ENCODE measurements around the gene NUBPL. TPM values are rescaled to one million over a fixed set of nuclear protein-coding genes. Genes with fewer than 3 reads are reported as not detected.
"Not testable (repeated sequence)": the region's sequence is repeated elsewhere in the genome, so short reads cannot be mapped to it uniquely, and the experiment has no call there.

NUBPL gene
- polyA plus RNA-seq, 1 donor (not counting 4 experiments of a cell fraction or from before 2014, with no cell fraction given), result 18.8 TPM

DNA sequence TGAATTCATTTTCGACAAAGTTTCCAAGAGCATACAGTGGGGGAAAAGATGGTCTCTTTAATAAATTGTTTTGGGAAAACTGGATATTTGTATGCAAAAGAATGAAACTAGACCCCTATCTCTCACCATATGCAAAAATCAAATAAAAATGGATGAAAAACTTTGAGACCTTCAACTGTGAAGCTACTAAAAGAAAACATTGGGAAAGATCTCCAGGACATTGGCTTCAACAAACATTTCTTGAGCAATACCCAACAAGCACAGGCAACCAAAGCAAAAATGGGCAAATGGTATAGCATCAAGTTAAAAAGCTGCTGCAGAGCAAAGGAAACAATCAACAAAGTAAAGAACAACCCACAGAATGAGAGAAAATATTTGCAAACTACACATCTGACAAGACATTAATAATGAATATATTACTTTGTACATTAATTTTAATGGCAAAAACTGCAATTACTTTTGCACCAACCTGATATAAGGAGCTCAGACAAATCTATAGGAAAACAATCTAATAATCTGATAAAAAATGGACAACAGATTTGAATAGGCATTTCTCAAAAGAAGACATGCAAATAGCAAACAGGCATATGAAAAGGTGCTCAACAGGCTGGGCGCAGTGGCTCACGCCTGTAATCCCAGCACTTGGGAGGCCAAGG, 50.7 kb downstream of the NUBPL start:
- no peaks in the 10 kb centered on the region for H3K9me1 ChIP-seq (ENCODE audit: control insufficient read depth, extremely low read depth, insufficient read depth, low read length)
- no peak overlapping the region for H3K9ac ChIP-seq (ENCODE audit: control insufficient read depth, extremely low read depth, insufficient read depth, low read length)
- no peak for FAIRE-seq
- no peak overlapping the region for H2AFZ ChIP-seq (ENCODE audit: control insufficient read depth, low read length)
- no peaks in the 10 kb centered on the region for H3K36me3 ChIP-seq (ENCODE audit: control insufficient read depth in 2 of 2, extremely low read depth in 1 of 2, insufficient read depth in 2 of 2, low read length in 2 of 2)
- no peaks in the 10 kb centered on the region for H3K4me1 ChIP-seq (ENCODE audit: control insufficient read depth, extremely low read depth, insufficient read depth, low read length)
- no peaks in the 10 kb centered on the region for H3K79me2 ChIP-seq (ENCODE audit: control insufficient read depth, insufficient read depth, low read length)
- dilution Hi-C loops (cut with MboI; ENCODE audit: extremely low pct_ligation_motif_present, low sequenced_read_pairs), result no loop called here
- no peaks in the 10 kb centered on the region for H3K27me3 ChIP-seq (ENCODE audit: control insufficient read depth, extremely low read depth, insufficient read depth, low read length)
- H3K27ac ChIP-seq (ENCODE audit: control insufficient read depth, insufficient read depth, low read length), result no peak overlapping the region
- no peaks in the 10 kb centered on the region for H4K20me1 ChIP-seq (ENCODE audit: control insufficient read depth, extremely low read depth, insufficient read depth, low read length)
- H3K4me2 ChIP-seq (ENCODE audit: control insufficient read depth, extremely low read depth, insufficient read depth, low read depth, low read length), result no peak overlapping the region
- H3K9me3 ChIP-seq (ENCODE audit: control insufficient read depth, low read depth, low read length), result no peaks in the 10 kb centered on the region
- H3K4me3 ChIP-seq (ENCODE audit: control insufficient read depth in 2 of 3, extremely low read depth in 1 of 3, insufficient read depth in 2 of 3, low read depth in 1 of 3, low read length in 3 of 3), result no peak overlapping the region
- no peak for DNase-seq (ENCODE audit: low read depth, low spot score)
- TF ChIP-seq EZH2 (IDR thresholded peaks at IDR 0.05; ENCODE audit: low read length), result no peak
- no peak for TF ChIP-seq CTCF (optimal IDR thresholded peaks at IDR 0.05 in 1 of 3, IDR thresholded peaks at IDR 0.05 in 1 of 3, conservative IDR thresholded peaks at IDR 0.05 in 1 of 3; ENCODE audit: extremely low read depth in 1 of 3, insufficient read depth in 2 of 3, low read length in 3 of 3)

- H3K27me3 ChIP-seq (ENCODE audit: control insufficient read depth, extremely low read depth, insufficient read depth, low read length), result no peaks in the 10 kb centered on the region
Measured at GRCh38 chr14:31613188-31613587, 52.0 kb downstream of the NUBPL start.

DNA sequence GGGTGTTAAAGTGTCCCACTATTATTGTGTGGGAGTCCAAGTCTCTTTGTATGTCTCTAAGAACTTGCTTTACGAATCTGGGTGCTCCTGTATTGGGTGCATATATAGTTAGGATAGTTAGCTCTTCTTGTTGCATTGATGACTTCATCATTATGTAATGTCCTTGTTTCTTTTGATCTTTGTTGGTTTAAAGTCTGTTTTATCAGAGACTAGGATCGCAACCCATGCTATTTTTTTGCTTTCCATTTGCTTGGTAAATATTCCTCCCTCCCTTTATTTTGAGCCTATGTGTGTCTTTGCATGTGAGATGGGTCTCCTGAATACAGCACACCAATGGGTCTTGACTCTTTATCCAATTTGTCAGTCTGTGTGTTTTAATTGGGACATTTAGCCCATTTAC, 57.7 kb downstream of the NUBPL start:
- H2AFZ ChIP-seq (ENCODE audit: control insufficient read depth, low read length); H3K4me2 ChIP-seq (ENCODE audit: control insufficient read depth, extremely low read depth, insufficient read depth, low read depth, low read length); dilution Hi-C loops (cut with MboI; ENCODE audit: extremely low pct_ligation_motif_present, low sequenced_read_pairs); H3K36me3 ChIP-seq (ENCODE audit: control insufficient read depth in 2 of 2, extremely low read depth in 1 of 2, insufficient read depth in 2 of 2, low read length in 2 of 2); H3K9me3 ChIP-seq (ENCODE audit: control insufficient read depth, low read depth, low read length); H3K27me3 ChIP-seq (ENCODE audit: control insufficient read depth, extremely low read depth, insufficient read depth, low read length); H3K79me2 ChIP-seq (ENCODE audit: control insufficient read depth, insufficient read depth, low read length); H3K27ac ChIP-seq (ENCODE audit: control insufficient read depth, insufficient read depth, low read length); FAIRE-seq; H4K20me1 ChIP-seq (ENCODE audit: control insufficient read depth, extremely low read depth, insufficient read depth, low read length); H3K4me3 ChIP-seq (ENCODE audit: control insufficient read depth in 2 of 3, extremely low read depth in 1 of 3, insufficient read depth in 2 of 3, low read depth in 1 of 3, low read length in 3 of 3); H3K4me1 ChIP-seq (ENCODE audit: control insufficient read depth, extremely low read depth, insufficient read depth, low read length); DNase-seq (ENCODE audit: low read depth, low spot score); H3K9me1 ChIP-seq (ENCODE audit: control insufficient read depth, extremely low read depth, insufficient read depth, low read length); H3K9ac ChIP-seq (ENCODE audit: control insufficient read depth, extremely low read depth, insufficient read depth, low read length): not testable (repeated sequence)

More at GRCh38 chr14:31613188-31613587, 52.0 kb downstream of the NUBPL start:
- TF ChIP-seq CTCF (optimal IDR thresholded peaks at IDR 0.05 in 1 of 3, IDR thresholded peaks at IDR 0.05 in 1 of 3, conservative IDR thresholded peaks at IDR 0.05 in 1 of 3; ENCODE audit: extremely low read depth in 1 of 3, insufficient read depth in 2 of 3, low read length in 3 of 3) (no peak), EZH2 (IDR thresholded peaks at IDR 0.05; ENCODE audit: low read length) (no peak)
- no peak overlapping the region for H3K9ac ChIP-seq (ENCODE audit: control insufficient read depth, extremely low read depth, insufficient read depth, low read length)
- H3K9me1 ChIP-seq (ENCODE audit: control insufficient read depth, extremely low read depth, insufficient read depth, low read length), result no peaks in the 10 kb centered on the region
- no peak overlapping the region for H3K4me3 ChIP-seq (ENCODE audit: control insufficient read depth in 2 of 3, extremely low read depth in 1 of 3, insufficient read depth in 2 of 3, low read depth in 1 of 3, low read length in 3 of 3)
- no peak overlapping the region for H3K4me2 ChIP-seq (ENCODE audit: control insufficient read depth, extremely low read depth, insufficient read depth, low read depth, low read length)
- DNase-seq (ENCODE audit: low read depth, low spot score) (no peak), FAIRE-seq (no peak)
- no peaks in the 10 kb centered on the region for H4K20me1 ChIP-seq (ENCODE audit: control insufficient read depth, extremely low read depth, insufficient read depth, low read length)
- H3K4me1 ChIP-seq (ENCODE audit: control insufficient read depth, extremely low read depth, insufficient read depth, low read length), result no peaks in the 10 kb centered on the region
- H3K27ac ChIP-seq (ENCODE audit: control insufficient read depth, insufficient read depth, low read length), result no peak overlapping the region
- no peaks in the 10 kb centered on the region for H3K36me3 ChIP-seq (ENCODE audit: control insufficient read depth in 2 of 2, extremely low read depth in 1 of 2, insufficient read depth in 2 of 2, low read length in 2 of 2)
- dilution Hi-C loops (cut with MboI; ENCODE audit: extremely low pct_ligation_motif_present, low sequenced_read_pairs), result no loop called here
- no peaks in the 10 kb centered on the region for H3K9me3 ChIP-seq (ENCODE audit: control insufficient read depth, low read depth, low read length)
- no peaks in the 10 kb centered on the region for H3K79me2 ChIP-seq (ENCODE audit: control insufficient read depth, insufficient read depth, low read length)
- no peak overlapping the region for H2AFZ ChIP-seq (ENCODE audit: control insufficient read depth, low read length)
